WTC11 (cell line): ENCODE data around the gene ARHGAP26.

Experiments used
- JUN ChIP-seq: sonication (generic); formaldehyde crosslinking; IDR thresholded peaks from 2 replicates; pipeline ENCODE4 v1.8.0; 2023; ENCODE audit warnings: mild to moderate bottlenecking, missing genetic modification reagents
- TEAD1 ChIP-seq: sonication (generic); formaldehyde crosslinking; IDR thresholded peaks from 2 replicates; pipeline ENCODE4 v1.8.0; 2022; ENCODE audit warnings: mild to moderate bottlenecking, missing genetic modification reagents
- TEAD4 ChIP-seq: sonication (generic); formaldehyde crosslinking; IDR thresholded peaks from 2 replicates; pipeline ENCODE4 v1.8.0; 2022; ENCODE audit warnings: mild to moderate bottlenecking, missing genetic modification reagents
- TF ChIP-seq, protein P1 (sequence below): fragments of 200-600 bp; IDR thresholded peaks from 2 replicates; pipeline ENCODE4 v1.8.0; 2022; ENCODE audit warnings: antibody characterized with exemption
- TF ChIP-seq, protein P2 (sequence below): sonication (generic); formaldehyde crosslinking; IDR thresholded peaks from 2 replicates; pipeline ENCODE4 v1.8.1; 2022; ENCODE audit warnings: mild to moderate bottlenecking, missing genetic modification reagents, moderate library complexity, borderline replicate concordance
- TF ChIP-seq, protein P3 (sequence below): sonication (generic); formaldehyde crosslinking; IDR thresholded peaks from 2 replicates; pipeline ENCODE4 v1.8.1; 2022; ENCODE audit warnings: low read depth, missing genetic modification reagents, borderline replicate concordance
- TF ChIP-seq, protein P4 (sequence below): sonication (generic); formaldehyde crosslinking; IDR thresholded peaks from 2 replicates; pipeline ENCODE4 v1.8.0; 2022; ENCODE audit warnings: missing genetic modification reagents

DNA sequence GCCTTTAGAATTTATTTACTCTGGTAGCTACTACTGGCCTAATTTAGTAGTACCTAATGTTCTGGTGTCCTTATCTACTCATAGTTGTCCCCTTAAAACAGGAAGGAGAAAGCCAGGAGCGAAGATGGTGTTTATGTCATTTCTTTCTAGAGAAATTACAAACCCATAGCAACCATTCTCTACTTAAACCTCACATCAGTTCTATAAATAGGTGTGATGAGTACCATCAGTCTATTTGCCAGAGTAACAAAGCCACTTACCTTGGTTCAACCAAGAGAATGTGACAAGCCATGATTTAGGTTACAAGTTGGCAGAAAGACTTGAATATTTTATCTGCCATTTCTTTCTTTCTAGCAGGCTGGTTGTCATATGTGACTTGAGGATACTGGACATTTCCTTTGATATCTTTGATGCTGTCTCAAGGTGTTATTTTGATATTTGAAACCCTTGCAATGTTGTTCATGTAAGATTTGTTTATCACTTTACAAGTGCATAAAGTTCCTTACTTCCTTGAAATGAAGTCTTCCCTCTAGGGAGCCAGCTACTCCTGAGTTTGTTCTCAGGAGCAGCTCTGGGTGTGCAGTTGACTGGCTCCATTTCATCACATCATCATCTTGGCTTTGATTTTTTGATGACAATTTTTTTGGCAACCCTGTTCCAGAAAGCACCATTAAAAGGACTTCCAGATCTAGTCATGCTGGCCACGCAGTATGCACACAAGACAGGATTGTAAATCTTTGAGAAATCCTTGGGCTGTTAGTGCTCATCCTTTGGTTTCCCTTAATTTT, 286.8 kb downstream of the ARHGAP26 start:
- TF ChIP-seq, protein P1, sequence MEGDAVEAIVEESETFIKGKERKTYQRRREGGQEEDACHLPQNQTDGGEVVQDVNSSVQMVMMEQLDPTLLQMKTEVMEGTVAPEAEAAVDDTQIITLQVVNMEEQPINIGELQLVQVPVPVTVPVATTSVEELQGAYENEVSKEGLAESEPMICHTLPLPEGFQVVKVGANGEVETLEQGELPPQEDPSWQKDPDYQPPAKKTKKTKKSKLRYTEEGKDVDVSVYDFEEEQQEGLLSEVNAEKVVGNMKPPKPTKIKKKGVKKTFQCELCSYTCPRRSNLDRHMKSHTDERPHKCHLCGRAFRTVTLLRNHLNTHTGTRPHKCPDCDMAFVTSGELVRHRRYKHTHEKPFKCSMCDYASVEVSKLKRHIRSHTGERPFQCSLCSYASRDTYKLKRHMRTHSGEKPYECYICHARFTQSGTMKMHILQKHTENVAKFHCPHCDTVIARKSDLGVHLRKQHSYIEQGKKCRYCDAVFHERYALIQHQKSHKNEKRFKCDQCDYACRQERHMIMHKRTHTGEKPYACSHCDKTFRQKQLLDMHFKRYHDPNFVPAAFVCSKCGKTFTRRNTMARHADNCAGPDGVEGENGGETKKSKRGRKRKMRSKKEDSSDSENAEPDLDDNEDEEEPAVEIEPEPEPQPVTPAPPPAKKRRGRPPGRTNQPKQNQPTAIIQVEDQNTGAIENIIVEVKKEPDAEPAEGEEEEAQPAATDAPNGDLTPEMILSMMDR: no peak
- TF ChIP-seq, protein P2, sequence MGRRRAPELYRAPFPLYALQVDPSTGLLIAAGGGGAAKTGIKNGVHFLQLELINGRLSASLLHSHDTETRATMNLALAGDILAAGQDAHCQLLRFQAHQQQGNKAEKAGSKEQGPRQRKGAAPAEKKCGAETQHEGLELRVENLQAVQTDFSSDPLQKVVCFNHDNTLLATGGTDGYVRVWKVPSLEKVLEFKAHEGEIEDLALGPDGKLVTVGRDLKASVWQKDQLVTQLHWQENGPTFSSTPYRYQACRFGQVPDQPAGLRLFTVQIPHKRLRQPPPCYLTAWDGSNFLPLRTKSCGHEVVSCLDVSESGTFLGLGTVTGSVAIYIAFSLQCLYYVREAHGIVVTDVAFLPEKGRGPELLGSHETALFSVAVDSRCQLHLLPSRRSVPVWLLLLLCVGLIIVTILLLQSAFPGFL (CRISPR knock-in tag): no peak
- TF ChIP-seq, protein P3, sequence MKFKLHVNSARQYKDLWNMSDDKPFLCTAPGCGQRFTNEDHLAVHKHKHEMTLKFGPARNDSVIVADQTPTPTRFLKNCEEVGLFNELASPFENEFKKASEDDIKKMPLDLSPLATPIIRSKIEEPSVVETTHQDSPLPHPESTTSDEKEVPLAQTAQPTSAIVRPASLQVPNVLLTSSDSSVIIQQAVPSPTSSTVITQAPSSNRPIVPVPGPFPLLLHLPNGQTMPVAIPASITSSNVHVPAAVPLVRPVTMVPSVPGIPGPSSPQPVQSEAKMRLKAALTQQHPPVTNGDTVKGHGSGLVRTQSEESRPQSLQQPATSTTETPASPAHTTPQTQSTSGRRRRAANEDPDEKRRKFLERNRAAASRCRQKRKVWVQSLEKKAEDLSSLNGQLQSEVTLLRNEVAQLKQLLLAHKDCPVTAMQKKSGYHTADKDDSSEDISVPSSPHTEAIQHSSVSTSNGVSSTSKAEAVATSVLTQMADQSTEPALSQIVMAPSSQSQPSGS (CRISPR knock-in tag): no peak
- TF ChIP-seq, protein P4, sequence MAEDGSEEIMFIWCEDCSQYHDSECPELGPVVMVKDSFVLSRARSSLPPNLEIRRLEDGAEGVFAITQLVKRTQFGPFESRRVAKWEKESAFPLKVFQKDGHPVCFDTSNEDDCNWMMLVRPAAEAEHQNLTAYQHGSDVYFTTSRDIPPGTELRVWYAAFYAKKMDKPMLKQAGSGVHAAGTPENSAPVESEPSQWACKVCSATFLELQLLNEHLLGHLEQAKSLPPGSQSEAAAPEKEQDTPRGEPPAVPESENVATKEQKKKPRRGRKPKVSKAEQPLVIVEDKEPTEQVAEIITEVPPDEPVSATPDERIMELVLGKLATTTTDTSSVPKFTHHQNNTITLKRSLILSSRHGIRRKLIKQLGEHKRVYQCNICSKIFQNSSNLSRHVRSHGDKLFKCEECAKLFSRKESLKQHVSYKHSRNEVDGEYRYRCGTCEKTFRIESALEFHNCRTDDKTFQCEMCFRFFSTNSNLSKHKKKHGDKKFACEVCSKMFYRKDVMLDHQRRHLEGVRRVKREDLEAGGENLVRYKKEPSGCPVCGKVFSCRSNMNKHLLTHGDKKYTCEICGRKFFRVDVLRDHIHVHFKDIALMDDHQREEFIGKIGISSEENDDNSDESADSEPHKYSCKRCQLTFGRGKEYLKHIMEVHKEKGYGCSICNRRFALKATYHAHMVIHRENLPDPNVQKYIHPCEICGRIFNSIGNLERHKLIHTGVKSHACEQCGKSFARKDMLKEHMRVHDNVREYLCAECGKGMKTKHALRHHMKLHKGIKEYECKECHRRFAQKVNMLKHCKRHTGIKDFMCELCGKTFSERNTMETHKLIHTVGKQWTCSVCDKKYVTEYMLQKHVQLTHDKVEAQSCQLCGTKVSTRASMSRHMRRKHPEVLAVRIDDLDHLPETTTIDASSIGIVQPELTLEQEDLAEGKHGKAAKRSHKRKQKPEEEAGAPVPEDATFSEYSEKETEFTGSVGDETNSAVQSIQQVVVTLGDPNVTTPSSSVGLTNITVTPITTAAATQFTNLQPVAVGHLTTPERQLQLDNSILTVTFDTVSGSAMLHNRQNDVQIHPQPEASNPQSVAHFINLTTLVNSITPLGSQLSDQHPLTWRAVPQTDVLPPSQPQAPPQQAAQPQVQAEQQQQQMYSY: no peak
- no peak for TF ChIP-seq JUN (CRISPR knock-in tag)
- no peak for TF ChIP-seq TEAD4 (CRISPR knock-in tag)
- TF ChIP-seq TEAD1: no peak
